ENCODE results near the gene MS4A13. TPM values are rescaled to one million over a fixed set of nuclear protein-coding genes. Genes with fewer than 3 reads are reported as not detected.

Gene MS4A13, protein sequence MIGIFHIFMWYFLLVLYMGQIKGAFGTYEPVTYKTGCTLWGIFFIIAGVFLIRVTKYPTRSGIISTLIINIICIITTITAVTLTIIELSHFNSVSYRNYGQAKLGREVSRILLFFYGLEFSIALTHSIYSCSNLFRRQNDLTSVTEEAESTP
- total RNA-seq: not detected

DNA sequence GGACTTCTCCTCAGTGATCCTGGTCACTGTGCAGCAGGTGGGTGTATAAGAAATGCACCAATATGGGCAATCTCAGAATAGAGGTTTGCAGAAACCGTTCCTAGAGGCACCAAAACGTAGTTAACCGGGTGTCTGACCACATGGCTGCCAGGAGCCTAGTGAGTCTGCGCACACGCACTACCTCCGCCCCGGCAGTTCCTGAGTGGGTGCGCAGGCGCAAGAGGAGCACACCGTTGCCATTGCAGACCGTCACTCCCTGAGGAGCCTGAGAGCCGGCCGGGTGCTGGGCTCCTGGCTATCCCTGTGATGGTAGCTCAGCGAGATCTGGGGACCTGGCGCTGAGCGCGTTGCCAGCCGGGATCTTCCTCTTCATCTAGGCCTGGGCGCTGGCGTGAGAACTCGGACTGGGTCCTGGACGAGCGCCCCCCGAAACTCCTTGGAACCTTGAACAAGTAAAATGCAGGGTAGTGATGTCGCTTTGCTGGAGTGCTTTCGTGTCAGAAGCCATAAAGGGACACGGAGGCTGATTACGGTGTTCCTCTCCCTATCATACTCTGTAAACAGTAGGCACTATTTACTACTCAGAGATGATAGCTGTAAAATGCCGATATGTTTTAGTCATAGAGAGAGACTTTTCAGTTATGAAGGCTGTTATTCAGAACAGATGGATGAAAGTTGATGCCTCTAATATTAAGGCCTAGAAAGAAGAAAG is at the start of gene MS4A13:
Gene MS4A13, plus strand, starts transcription at position 249 of the 712 bp plus-strand sequence. CDS start 2,692 bp downstream, outside the sequence.
- no peak for TF ChIP-seq EP300 (IDR thresholded peaks at IDR 0.05; ENCODE audit: low read depth)
- TF ChIP-seq POLR2A (IDR thresholded peaks at IDR 0.05): no peak
- no peak for TF ChIP-seq CTCF (IDR thresholded peaks at IDR 0.05)
- no peak for TF ChIP-seq POLR2AphosphoS5 (IDR thresholded peaks at IDR 0.05)
- Histone ChIP-seq H3K27me3 (no peaks in the 10 kb centered on the region), H3K9me3 (no peaks in the 10 kb centered on the region), H3K4me3 (no peak within 1 kb of the TSS), H3K36me3 (no peaks in the 10 kb centered on the region), H3K4me1 (peaks cover 0 to 3% (median 0%) of the 10 kb centered on the region in 4 donors), H3K27ac (no peak within 1 kb of the TSS)
- intact Hi-C loops (cut with DNase I; ENCODE audit: low total_unique reads) (no loop called here), in situ Hi-C loops (cut with MboI; ENCODE audit: low pct_ligation_motif_present in 1 of 4, low pct_unique_long_range_greater_than_20kb in 1 of 4, low sequenced_read_pairs in 3 of 4) (no loop called here)
- no peak for DNase-seq
- 92 to 93% methylated on average over 4 to 29 of the region's 29 CpGs for WGBS, 2 donors (ENCODE audit: low coverage in 1 of 2)

DNA sequence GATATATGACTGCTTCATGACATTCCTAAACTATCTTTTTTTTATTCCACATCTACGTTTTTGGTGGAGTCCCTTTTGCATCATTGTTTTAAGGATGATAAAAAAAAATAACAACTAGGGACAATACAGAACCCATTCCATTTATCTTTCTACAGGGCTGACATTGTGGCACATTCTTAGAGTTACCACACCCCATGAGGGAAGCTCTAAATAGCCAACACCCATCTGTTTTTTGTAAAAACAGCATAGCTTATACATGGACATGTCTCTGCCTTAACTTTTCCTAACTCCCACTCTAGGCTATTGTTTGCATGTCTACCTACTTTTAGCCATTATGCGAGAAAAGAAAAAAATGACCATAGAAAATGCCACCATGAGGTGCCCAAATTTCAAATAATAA is 46.4 kb upstream of the MS4A13 start:
- in situ Hi-C loops (cut with MboI; ENCODE audit: low pct_ligation_motif_present in 1 of 4, low pct_unique_long_range_greater_than_20kb in 1 of 4, low sequenced_read_pairs in 3 of 4) (no loop called here), intact Hi-C loops (cut with DNase I; ENCODE audit: low total_unique reads) (loop anchor here (5.0 kb wide), 1 partner anchor 1082 kb away; no protein-coding TSS in a partner anchor)
- no peak overlapping the region for H3K4me3 ChIP-seq
- no peaks in the 10 kb centered on the region for H3K4me1 ChIP-seq
- no peaks in the 10 kb centered on the region for H3K36me3 ChIP-seq
- 70 to 100% methylated on average over 1 to 2 of the region's 2 CpGs for WGBS, 2 donors (ENCODE audit: low coverage in 1 of 2)
- H3K27me3 ChIP-seq: no peaks in the 10 kb centered on the region
- no peaks in the 10 kb centered on the region for H3K9me3 ChIP-seq
- no peak for DNase-seq
- TF ChIP-seq EP300 (IDR thresholded peaks at IDR 0.05; ENCODE audit: low read depth) (no peak), POLR2AphosphoS5 (IDR thresholded peaks at IDR 0.05) (no peak), POLR2A (IDR thresholded peaks at IDR 0.05) (no peak), CTCF (IDR thresholded peaks at IDR 0.05) (no peak)
- H3K27ac ChIP-seq: no peak overlapping the region

GRCh38 chr11:60469723-60470122 is 45.5 kb upstream of the MS4A13 start:
- no peak for DNase-seq
- no peaks in the 10 kb centered on the region for H3K9me3 ChIP-seq
- H3K27ac ChIP-seq: no peak overlapping the region
- no peaks in the 10 kb centered on the region for H3K4me1 ChIP-seq
- H3K4me3 ChIP-seq: no peak overlapping the region
- no peaks in the 10 kb centered on the region for H3K36me3 ChIP-seq
- WGBS, 2 donors (ENCODE audit: low coverage in 1 of 2): 75% methylated on average over 2 of the region's 2 CpGs
- no peaks in the 10 kb centered on the region for H3K27me3 ChIP-seq
- intact Hi-C loops (cut with DNase I; ENCODE audit: low total_unique reads): loop anchor here (5.0 kb wide), 1 partner anchor 1082 kb away; no protein-coding TSS in a partner anchor
- in situ Hi-C loops (cut with MboI; ENCODE audit: low pct_ligation_motif_present in 1 of 4, low pct_unique_long_range_greater_than_20kb in 1 of 4, low sequenced_read_pairs in 3 of 4): no loop called here
- TF ChIP-seq POLR2AphosphoS5 (IDR thresholded peaks at IDR 0.05) (no peak), EP300 (IDR thresholded peaks at IDR 0.05; ENCODE audit: low read depth) (no peak), POLR2A (IDR thresholded peaks at IDR 0.05) (no peak), CTCF (IDR thresholded peaks at IDR 0.05) (no peak)

- Histone ChIP-seq H3K27me3 (no peaks in the 10 kb centered on the region), H3K27ac (no peak overlapping the region), H3K36me3 (no peaks in the 10 kb centered on the region), H3K4me3 (no peak overlapping the region), H3K4me1 (no peaks in the 10 kb centered on the region), H3K9me3 (no peaks in the 10 kb centered on the region)
- TF ChIP-seq CTCF (IDR thresholded peaks at IDR 0.05) (no peak), EP300 (IDR thresholded peaks at IDR 0.05; ENCODE audit: low read depth) (peak; percentile 10)
- 58 to 73% methylated on average over 6 of the region's 6 CpGs for WGBS, 2 donors (ENCODE audit: low coverage in 1 of 2)
- in situ Hi-C loops (cut with MboI; ENCODE audit: low pct_ligation_motif_present in 1 of 4, low pct_unique_long_range_greater_than_20kb in 1 of 4, low sequenced_read_pairs in 3 of 4) (no loop called here), intact Hi-C loops (cut with DNase I; ENCODE audit: low total_unique reads) (no loop called here)
- DNase-seq: no peak
Measured at GRCh38 chr11:60477035-60477445, 38.2 kb upstream of the MS4A13 start.
